HG03103 (cell line): Measurements from ENCODE around the gene NPNT.

ENCODE experiments used
- ATAC-seq: cut with Tn5 transposase; IDR thresholded peaks from one replicate; pipeline ENCODE4 v1.9.1; 2021; ENCODE audit warnings: low read depth; ENCODE audit not compliant: unreplicated experiment

The NPNT gene

GRCh38 chr4:105912633-105913032 is 17.4 kb downstream of the NPNT start:
- no peak for ATAC-seq

DNA sequence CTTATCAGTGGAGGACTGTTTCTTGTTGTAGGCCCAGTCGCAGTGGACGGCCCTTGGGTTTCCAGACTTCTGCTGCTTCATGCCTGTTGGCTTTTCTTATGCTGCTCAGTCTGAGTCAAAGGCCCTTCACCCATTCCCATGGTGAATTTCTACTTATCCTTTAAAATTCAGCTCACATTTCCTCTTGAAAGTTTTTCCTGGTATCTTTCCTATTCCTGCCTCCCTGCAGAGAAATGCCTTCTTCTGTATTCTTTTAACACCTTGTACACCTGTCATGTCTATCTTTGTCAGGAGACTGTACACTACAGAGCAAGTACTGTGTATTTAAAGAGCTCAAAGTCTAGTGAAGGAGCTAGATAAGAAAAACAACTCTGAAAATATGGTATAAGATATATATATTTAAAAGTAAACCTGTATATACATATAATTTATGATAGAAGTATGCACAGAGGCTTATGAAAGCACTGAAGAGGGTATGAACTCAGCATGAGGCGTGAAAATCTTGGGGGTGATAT is 22.0 kb downstream of the NPNT start:
- ATAC-seq = no peak

DNA sequence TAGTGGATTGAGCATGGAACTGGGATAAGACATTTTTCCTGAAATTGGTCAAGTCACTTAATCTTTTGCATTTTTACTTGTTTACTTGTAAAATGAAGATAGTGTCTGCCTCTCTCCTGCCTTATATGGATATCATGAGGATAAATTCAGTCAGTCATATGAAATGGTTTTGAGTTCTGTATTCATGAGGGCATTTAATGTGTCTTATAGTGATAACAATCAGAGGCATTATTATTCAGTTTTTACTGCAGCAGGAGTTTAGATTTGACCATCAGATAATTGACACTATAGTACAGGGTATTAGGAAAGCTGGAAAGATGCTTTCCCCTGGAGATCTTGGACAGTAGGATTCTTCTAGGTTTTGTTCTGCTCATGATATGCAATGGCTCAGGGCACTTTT is 26.0 kb downstream of the NPNT start:
- no peak for ATAC-seq

DNA sequence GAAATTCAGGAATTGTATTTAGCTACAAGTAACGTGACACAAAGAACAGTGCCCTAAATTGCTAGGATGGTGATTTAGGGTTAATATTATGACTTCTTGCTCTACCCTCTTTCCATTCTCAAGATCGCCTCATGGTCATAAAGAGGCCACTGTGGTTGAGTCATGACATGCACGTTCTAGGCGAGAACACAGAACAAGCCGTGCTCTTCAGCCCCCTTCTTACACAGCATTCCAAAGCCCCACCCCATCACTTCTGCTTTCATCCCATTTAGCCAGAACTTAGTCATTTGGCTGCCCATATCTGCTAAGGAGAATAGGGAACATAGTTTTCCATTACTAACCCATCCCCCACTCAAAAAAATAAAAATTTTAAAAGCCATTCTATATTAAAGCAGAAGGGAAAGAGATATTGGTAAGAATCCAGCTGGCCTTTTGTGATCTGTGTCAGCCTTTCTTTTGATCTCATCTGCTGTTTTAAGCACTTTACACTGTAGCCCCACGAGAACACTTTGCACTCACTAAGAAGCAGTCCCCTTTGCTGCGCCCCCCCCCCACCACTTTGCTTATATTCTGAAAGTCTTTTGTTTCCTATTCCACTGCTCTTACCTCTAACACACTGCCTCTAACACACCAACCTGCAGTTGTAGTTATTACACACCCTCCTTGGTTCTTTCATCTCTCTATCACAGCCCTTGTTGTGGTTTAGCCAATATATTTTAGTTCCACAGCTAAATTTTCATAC is 28.4 kb downstream of the NPNT start:
- ATAC-seq = no peak

DNA sequence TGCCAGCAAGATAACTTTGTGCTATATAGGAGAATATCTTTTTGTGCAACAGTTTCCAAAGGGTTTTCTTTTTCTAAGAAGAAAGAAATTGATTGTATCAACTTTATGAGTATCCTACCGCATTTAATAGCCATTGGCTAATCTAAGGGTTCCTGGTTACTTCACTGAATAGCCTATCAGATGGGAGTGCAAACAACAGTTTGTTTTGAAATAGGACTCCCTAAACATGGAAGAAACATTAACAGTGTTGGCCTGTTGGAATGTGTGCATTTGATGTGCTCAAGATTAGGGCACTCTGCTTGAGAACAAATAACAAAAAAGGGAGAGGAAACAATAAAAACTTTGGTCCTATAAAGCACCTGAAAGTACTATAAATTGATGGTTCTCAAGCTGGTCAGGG is 29.1 kb downstream of the NPNT start:
- ATAC-seq = no peak

GRCh38 chr4:105930698-105931097 is 35.4 kb downstream of the NPNT start:
- ATAC-seq = no peak

DNA sequence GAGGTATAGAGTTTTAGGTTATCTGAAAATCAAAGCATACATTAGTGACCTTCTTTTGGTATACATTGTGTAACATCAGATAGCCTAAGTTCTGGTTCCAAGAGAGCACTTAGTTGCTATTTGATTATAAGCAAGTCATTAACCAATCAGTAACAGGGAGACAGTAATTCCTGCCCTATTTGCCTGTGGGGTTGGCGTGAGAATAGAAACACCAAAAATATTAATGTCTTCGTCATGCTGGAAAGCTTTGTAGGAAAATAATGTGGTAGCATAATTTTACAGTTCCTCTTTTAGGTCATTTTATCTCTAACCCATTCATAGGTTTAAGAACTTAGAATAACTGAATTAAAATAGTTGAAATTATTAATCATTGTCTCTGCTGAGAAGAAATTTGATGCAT is 37.8 kb downstream of the NPNT start:
- ATAC-seq = peak; percentile 68

- ATAC-seq = no peak
Observed at GRCh38 chr4:105934386-105934785, 39.1 kb downstream of the NPNT start.

DNA sequence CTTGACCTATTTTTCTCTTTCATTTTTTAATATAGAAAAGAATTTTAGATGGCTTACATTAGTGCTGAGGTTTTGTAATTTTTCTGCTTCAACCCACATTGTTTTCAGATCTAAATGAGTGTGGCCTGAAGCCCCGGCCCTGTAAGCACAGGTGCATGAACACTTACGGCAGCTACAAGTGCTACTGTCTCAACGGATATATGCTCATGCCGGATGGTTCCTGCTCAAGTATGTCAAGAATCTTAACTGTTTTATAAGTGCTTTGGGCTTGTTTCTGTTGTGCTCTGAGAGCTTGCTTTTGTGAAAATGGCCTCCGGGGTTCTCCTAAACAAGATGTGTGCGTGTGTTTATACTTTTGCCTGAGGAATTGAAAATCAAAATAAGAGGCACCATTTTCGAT is 41.6 kb downstream of the NPNT start:
- ATAC-seq = no peak

DNA sequence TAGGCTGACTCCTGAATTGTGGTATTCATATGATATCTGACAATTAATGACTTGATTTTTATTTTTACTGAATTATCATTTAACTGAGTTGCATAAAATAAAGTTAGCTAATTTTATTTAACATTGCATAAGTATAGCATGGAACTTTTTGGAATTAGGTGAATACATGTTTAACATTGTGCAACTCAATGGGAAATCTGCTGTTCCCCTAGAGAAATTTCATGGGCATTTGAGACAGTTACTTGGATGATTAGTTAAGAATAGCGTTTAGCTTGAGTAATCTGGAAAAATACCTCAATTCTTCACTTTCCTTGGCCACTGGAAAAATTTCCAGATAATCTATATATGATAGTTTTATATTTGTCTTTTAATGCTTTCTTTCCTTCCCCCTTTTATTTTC is 42.5 kb downstream of the NPNT start:
- ATAC-seq = no peak

GRCh38 chr4:105943234-105943633 is 48.0 kb downstream of the NPNT start:
- ATAC-seq = no peak

- no peak for ATAC-seq
Observed at GRCh38 chr4:105944540-105944939, 49.3 kb downstream of the NPNT start.

GRCh38 chr4:105946771-105947170 is 51.5 kb downstream of the NPNT start:
- no peak for ATAC-seq

DNA sequence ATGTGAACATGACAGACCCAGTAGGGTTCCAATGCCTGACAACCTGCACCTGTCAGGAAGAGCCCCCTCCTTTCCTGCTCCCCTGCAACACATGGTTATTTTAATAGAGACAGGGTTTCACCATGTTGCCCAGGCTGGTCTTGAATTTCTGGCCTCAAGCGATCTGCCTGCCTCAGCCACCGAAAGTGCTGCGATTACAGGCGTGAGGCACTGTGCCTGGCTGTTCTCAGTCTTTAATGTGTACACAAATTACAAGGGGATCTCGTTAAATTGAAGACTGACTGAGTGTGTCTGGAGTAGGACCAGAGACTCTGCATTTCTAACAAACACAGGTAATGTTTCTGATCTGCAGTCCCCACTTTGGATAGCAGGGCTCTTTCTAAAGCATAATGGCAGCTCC is 55.4 kb downstream of the NPNT start:
- no peak for ATAC-seq

- ATAC-seq = no peak
Observed at GRCh38 chr4:105951198-105951597, 55.9 kb downstream of the NPNT start.

DNA sequence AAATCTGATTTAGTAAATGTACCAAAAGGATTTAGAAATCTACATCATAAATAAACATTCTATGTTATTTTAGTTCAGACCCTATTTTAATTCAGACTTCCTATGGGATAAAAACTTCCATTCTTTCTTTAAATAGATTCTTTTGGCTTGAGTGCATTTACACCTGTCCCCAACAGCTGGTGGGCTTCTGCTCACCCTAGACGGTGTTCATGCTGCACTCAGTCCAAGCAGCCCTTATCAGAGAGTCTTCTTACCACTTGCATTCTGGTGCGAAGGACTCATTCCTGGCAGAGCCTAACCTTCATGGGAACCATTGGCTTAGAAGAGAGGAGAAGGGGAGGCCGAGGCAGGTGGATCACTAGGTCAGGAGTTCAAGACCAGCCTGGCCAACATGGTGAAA is 57.3 kb downstream of the NPNT start:
- no peak for ATAC-seq

DNA sequence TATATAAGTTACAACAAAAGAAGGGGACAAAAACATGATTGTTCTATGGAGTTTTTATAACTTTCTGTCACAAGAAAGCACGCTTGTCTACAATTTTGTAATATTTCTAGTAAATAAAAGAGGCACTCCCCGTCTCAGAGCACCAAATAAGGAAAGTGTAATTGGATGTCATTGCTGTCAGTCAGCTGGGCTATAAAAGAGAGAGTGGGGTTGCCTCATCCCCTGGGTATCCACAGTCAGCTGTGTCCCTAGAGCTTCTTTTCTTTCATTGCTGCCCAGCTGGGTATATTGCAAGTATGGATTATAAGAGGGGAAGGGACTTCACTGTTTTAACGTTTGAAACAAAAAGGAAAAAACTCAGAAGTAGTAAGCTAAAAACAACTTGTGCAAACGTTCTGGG is 61.3 kb downstream of the NPNT start:
- no peak for ATAC-seq

DNA sequence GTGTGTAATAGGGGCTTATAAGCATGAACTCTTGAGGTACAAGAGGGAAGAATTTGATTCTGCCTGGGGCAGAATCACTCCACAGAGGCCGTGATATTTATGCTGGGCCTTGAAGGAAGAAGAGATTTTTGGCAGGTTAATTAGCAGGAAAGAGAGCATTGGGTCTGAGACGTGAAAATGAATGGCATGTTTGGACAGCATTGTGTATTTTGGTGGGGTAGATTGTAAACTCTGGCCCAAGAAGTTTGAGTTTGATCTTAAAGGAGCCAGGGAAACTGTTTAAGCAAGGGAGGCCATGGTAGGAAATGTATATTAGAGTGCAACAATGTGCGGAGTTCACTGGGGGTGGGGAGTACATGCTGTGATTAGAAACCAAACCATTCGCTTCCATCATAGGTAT is 62.4 kb downstream of the NPNT start:
- ATAC-seq = no peak

- no peak for ATAC-seq
Observed at GRCh38 chr4:105963461-105964400, 68.5 kb downstream of the NPNT start.

GRCh38 chr4:105965183-105965800 is 70.0 kb downstream of the NPNT start:
- no peak for ATAC-seq

GRCh38 chr4:105966051-105966450 is 70.8 kb downstream of the NPNT start:
- ATAC-seq = no peak
